Gastrocnemius medialis (tissue), 4 donors: ENCODE measurements around the gene DISC1.

ENCODE experiments used
- CTCF ChIP-seq, 5 experiments: fragments of 450-650 bp in 3 of 5; fragments of 200-600 bp in 2 of 5; sonication (generic) in 2 of 5; IDR thresholded peaks in 4 of 5; conservative IDR thresholded peaks in 1 of 5; 1 replicate in 4 of 5; 2 replicates in 1 of 5; pipeline ENCODE4 v1.5.1; 2016 to 2019; ENCODE audit warnings: antibody characterized with exemption in 5 of 5, mild to moderate bottlenecking in 3 of 5, moderate library complexity in 3 of 5
- POLR2A ChIP-seq, 2 donors: fragments of 450-650 bp; IDR thresholded peaks; one replicate each; pipeline ENCODE4 v1.6.1; 2017; ENCODE audit warnings: antibody characterized with exemption in 2 of 2, mild to moderate bottlenecking in 2 of 2, moderate library complexity in 2 of 2

GRCh38 chr1:231814021-231814420 lies 187.4 kb downstream of the DISC1 start:
- no peak for TF ChIP-seq POLR2A (IDR thresholded peaks at IDR 0.05)
- no peak for TF ChIP-seq CTCF (IDR thresholded peaks at IDR 0.05 in 4 of 5, conservative IDR thresholded peaks at IDR 0.05 in 1 of 5)
